Ovary (tissue), 3 donors: ENCODE results near the gene CHRND.

Experiments
- CTCF ChIP-seq, 3 donors: fragments of 450-650 bp in 2 of 3; fragments of 200-600 bp in 1 of 3; IDR thresholded peaks; one replicate each; pipeline versions ENCODE4 v1.5.1 to v1.8.0; 2016 to 2022; ENCODE audit warnings: antibody characterized with exemption in 3 of 3, mild to moderate bottlenecking in 1 of 3
- EP300 ChIP-seq: sonication (generic); formaldehyde crosslinking; IDR thresholded peaks from one replicate; pipeline ENCODE4 v1.6.1; 2017; ENCODE audit warnings: antibody characterized with exemption
- POLR2A ChIP-seq: fragments of 450-650 bp; IDR thresholded peaks from one replicate; pipeline ENCODE4 v1.6.1; 2017; ENCODE audit warnings: antibody characterized with exemption, mild to moderate bottlenecking, moderate library complexity
- donor health status: DM: no; HTN: no; CAD: no.

GRCh38 chr2:232574674-232575403 lies 48.9 kb downstream of the CHRND start:
- no peak for TF ChIP-seq CTCF (IDR thresholded peaks at IDR 0.05)
- TF ChIP-seq POLR2A = no peak
- no peak for TF ChIP-seq EP300
